Mucosa of gallbladder (tissue), 1 donor: ENCODE results near the gene KCNAB1. TPM values are rescaled to one million over a fixed set of nuclear protein-coding genes. Genes with fewer than 3 reads are reported as not detected.

Experiments
- DNase-seq: peaks from one replicate; pipeline ENCODE4 v3.0.0-alpha.2; 2020; ENCODE audit warnings: low spot score
- total RNA-seq: library from RNA; stranded (reverse); gene quantifications from one replicate; pipeline ENCODE4 v1.2.1, GENCODE V29; 2021
- donor health status: DM: no; HTN: no; CAD: no.

Gene KCNAB1
- total RNA-seq, 1 donor from 2014 or later: 1.6 TPM

DNA sequence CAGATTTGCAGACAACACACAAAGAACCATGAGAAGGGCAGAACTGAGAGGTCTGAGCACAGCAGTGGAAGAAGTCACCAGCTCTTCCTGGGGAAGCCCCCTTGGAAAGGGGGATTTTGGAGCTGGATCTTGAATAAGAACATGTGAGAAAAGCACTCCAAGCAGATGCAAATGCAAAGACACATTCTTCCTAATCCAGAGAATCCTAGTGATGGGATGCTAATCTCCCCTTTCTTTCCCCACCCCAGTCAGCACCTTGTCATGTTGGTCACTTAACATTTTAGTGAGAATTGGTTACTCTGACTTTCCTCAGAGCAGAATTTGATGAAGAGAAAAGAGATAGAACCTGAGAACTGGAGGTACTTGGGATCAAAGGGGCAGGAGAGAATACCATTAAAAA is 286.0 kb downstream of the KCNAB1 start:
- DNase-seq: no peak

DNA sequence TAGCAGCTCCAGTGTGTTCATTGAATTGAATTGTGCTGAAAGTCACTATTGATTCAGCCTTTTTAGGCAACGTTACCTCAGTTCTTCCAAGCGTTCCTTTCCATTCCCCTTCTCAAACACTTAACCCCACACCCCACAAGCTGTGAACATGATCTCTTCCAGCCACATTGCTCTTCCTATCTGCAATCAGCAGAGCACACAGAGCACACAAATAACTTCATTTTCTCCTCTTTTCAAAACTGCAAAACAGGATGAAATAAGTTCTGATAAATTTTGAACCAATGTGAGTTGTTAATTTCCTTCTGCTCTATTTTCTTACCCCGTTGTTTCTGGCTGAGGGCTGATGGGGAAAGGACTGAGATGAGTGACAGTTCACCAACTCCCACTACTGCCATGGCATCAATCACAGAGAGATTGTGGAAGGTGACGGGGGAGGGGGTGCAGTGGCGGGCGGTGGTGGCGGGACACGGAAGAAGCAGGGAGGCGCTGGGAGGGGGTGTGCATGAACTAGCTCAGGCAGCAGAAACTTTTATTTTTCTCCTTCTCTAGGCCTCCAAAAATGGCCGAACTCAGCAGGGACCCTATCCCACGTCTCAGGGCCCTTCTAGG is 287.3 kb downstream of the KCNAB1 start:
- DNase-seq: no peak

DNA sequence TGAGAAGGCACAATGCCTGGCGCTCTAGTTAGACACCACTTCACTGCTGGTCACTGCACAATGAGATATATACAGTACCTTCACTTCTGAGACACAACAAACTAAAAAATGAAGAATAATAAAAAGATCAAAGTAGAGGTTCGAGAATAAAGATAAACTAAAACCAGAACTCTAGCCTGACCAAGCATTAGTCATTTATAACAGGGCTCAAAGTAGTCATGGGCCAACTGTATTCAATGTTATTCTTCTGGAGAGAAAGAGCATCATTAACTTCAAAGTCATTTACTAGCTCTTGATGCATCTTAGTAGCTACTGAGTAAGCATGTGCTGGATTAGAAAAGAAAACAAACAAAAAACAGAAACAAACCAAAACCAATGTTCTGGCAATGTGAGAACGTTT is 289.3 kb downstream of the KCNAB1 start:
- no peak for DNase-seq

DNA sequence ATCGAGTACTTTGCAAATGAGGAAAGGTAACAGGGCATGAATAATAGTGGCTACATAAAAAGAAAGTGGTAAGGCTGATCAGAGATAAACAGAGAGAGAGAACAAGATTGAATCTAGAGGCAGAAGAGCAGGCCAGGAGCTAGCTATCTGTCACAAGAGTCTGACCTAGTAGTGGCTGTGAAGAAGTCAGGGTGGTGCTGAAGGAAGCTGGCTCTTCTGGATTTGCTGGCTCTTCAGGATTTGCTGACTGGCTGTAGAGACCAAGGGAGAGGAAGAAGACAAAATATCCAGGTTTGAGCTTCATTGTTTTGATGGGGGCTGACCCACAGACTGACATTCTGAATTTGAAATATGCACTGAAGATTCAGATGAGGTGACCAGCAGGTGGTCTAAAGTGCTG is 292.2 kb downstream of the KCNAB1 start:
- no peak for DNase-seq

DNA sequence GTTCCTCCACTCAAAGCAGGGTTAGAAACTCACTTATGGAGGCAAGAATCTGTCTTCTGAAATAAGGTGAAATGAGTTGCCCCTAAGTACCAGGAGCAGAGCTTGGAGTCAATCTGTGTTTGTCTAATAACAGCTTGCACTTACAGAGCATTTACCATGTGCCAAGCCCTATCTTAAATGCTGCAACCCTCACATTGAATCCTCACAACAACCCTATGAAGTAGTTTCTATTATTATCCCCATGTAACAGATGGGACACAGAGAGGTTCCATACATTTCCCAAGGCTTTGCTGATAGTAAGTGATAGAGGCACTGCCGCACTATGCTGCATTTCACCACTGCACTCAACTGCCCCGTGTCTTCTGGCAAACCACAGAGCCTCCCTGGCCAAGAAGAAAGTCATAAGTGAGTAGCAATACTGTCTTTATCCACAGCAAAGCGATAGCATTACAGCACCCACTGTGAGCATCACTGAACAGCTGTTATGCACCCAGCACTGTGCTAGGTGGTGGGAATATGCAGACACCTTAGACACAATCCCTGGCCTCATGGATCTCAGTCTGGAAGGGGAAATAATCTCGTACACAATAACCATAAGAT is 293.0 kb downstream of the KCNAB1 start:
- DNase-seq: no peak

DNA sequence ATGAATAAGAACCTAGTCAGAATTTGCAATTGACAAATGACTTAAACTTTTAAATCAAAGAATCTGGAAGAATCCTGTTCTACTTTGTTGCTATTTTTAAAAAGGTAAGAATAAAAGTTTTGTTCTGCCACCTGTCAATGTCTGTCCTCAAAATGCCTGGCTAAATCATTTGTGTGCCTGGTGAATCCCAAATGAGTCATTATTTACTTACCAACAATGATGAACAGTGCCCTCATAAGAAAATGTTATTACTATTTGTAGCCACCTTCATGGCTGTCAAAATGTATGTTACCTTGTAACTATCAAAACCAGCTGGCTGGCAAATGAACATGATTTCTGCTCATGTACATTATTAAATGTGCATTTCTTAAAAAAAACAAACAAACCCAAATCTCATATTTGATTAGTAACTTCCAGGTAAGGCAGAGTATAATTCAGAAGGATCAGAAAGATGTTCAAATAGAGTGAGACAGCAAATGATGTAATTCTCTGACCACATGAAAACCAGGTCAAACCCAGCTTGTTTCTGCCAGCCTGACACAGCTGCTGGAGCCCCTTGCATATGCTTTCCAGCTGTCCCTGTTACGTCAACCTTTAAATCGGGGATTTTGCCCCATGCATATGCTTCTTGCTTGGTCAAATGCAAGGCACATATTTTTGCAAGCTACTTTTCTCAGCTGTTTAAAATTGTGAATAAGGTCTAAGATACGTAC is 296.6 kb downstream of the KCNAB1 start:
- DNase-seq: no peak

DNA sequence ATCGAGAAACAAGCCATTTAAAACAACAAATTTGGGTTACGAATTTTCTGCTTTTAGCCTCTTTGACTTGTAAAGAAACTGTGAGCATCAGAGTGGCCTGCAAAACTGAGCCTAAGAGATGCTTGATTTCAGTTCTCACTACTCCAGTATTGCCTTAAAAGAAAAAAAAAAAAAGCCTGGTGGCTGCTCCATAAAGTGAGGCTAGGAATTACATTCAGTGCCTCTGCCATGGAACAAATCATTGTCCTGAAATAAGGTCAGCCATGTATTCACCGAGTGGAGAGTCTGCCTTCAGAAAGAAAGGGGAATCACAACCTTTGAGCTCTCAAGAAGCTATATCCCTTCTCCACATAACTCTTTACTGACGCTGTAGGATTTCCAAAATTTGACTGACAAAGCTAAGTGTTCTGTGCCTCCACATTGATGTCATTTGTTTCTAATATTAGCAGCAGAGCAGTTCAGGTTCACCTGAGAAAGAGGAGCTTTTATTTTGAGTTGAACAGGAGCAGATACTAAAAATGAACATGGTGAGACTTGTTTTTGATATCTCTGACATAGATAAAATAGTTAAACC is 297.3 kb downstream of the KCNAB1 start:
- DNase-seq: no peak

DNA sequence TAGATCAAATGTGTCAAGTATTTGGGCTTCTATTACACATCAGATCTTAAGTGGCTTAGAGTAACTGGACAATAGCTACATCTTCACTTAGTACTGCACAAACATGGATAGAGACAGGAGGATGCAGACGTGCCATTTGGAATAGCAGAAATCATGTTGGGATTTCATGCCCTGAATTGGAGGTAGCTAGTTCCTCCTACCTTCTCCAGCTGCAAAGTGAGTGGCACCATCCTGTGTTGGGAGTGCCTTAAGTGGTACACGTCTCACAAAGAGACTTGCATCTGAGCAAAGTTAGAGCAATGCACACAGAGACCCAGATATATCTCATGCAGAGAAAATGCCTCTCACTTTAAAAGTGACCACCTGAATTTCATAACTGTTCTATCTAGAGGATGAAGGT is 298.1 kb downstream of the KCNAB1 start:
- DNase-seq: no peak

DNA sequence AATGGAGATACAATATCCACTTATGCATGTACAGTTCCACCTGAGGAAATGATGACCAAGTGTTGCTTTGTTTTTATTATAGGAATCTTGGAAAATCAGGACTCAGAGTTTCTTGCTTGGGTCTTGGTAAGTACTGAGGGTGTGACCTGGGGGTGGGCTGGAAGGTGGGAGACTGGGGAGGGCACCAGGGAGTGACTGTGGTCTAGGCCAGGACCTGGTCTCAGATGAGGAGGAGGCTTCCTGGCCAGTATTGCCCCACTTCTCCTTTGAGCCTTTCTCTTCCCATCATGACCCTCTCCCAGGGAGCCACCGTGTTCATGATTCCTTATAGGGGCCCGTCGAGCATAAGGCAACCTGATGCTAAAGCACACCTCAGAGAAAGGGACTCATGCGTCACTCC is 301.2 kb downstream of the KCNAB1 start:
- DNase-seq: no peak

DNA sequence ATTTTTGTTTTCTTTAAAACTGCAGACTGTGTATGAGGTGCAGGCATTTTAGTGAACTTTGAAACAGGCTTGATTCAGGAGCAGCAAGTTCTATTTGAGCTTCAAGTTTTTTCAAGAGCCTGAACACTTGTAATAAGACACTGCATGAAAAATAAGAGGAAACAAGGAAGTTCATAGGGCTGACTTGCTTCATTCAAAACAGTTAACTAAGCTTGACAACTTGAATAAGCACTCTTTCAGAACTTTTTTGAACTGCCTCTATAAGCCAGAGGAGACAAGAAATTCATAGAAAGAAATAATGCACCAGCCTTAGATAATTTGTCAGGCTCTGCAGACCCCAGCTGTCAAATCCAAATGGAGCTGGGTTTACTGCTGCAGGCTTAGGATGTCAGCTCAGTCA is 304.4 kb downstream of the KCNAB1 start:
- DNase-seq: no peak

DNA sequence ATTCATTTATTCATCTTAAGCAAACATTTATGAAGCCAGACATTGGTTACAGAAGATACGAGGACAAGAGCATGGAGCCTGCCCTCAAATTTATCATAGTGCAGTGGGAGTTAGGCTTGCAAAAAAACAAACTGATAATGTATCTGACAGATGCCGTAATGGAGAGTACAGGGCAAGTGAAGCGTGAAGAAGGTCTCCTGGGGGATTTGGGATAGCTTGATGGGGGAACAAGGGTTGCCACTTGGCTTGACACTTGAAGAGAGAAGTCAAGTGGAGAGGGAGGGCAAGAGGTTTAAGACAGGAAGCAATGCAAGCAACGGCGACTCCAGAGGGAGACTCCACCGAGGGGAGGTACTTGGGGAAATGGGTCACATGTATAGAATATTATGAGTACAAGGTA is 305.3 kb downstream of the KCNAB1 start:
- no peak for DNase-seq

DNA sequence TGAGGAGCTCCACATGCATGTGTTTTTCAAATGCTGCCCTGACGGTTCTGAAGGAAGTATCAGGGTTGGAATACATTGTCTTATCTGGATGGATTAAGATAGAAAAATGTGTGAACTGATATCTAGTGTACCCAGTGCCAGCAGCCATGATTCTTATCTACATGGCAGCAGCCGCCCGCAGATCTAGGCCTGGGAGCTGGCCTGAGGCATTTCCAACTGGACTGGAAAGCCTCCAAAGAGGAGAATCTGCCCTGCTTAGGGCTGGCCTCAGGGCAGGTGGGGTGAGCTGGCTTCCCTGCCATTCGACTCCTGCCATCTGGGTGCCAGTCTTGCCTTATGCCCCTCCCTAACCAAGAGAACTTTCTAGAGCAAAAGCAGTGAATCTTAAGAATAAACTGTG is 308.7 kb downstream of the KCNAB1 start:
- DNase-seq: no peak

DNA sequence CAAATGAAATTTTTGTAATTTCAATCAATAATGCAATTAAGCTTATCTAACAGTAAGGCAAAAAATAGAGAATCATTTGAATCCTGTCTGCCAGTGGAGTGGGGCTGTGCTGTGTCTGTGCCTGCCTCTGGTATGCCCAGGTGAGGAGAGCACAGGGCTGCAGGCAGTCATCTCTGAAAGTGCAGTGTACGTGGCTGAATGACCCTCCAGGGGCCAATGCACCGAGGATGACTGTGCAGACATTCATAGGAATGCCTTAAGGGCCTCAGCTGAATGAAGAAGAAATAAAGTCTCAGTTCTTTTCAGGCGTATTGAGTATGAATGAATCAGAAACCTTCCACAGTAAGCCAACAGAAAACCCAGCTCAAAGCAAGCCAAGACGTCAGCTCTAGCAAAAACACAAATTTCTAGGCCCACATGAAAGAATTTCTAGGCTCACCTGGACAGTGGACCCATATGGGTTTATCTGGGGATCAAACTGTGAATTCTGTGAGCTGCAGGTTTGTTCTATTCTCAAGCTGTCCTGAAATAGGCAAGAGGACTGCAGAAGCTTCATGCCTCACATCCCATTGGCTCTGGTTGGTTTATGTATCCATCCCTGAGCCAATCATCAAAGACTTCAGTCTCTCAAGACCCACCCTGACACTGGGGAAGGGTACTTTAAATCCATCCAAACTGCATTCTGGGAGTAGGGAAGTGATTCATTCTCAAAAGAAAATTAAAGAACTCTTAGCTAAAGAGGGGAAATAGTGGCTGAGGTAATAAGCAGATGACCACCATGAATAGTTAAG is 311.2 kb downstream of the KCNAB1 start:
- no peak for DNase-seq

DNA sequence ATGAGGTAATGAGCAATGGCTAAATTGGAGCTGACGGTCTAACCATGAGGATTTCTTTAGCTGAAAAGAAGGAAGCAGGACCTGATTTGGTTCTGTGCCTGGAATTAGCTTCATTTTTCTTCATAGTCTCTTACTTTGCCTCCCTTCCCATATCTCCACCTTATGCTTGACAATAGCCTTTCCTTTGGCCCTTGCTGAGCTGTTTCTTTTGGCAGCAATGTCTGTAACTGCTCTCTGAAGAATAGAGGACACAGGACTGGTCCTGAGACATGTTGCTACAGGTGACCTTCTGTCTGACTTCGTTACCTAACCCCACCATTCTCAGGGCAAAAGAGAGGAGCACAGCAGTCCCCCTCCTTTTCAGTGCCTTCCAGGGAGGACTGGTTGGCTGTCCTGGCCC is 312.2 kb downstream of the KCNAB1 start:
- no peak for DNase-seq

DNA sequence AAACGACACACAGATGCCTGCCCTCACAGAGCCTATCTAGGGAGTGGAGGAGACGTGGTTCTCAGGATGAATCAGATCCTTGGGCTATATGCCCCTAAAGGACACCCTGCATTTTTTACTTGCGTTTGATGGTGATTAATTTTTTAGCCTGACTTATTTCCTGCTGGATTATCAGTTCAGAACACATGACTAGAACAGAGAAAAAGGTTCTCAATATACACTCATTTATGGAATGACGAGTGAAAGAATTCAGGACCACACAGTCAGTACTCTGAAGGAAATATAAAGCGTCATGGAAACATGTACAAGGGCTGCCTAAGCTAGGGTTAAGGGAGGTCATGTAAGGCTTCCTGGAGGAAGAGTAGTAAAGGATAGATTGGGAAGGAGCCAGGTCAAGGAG is 312.8 kb downstream of the KCNAB1 start:
- no peak for DNase-seq

DNA sequence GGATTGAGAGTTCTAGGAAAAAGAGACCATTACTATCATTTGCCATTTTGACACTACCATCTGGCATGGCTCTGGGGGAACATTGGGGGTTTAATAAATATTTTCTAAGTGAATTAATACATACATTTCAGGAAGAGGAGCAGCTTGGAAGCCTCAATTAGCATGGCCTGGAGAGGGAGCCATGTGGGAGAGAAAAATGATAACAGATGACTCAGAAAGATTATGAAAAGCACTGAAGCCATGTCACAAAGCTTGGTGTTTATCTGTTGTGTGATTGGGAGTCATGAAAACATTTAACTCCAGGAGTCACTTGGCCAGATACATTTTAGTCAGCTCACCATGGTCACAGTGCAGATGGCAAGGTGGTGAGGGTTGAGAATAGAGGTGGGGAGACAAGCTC is 313.5 kb downstream of the KCNAB1 start:
- no peak for DNase-seq

DNA sequence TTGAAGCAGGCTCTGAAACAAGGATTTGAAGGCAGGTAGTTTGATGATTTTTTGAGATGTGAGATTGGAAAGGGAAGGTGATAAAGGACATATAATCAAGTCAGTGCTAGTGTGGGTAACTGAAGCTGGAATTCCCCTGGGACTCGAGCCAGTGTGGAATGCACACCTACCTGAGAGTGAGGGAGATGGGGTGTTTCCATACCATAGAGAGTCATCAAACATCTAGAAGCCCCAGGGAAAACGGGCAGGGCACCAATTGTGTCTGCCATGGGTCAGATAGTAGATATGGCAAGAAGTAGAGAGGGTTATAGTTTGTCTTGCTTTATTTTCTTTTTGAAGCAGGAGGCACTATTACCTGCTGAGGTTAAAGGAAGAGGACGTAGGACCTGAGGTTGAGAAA is 314.5 kb downstream of the KCNAB1 start:
- DNase-seq: no peak

DNA sequence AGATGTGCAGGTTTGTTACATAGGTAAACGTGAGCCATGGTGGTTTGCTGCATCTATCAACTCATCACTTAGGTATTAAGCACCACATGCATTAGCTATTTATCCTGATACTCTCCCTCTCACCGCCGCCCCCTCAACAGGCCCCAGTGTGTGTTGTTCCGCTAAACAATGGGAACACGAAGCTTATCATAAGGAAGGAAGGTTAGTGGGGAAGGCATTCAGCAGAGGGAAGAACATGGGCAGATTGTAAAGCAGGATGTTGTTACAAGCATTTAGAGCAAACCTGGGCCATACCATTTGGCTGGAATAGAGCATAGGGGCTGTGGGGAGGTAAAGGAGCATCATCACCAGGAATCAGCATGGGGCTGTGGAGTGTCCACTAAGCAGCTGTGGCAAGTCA is 322.7 kb downstream of the KCNAB1 start:
- no peak for DNase-seq

DNA sequence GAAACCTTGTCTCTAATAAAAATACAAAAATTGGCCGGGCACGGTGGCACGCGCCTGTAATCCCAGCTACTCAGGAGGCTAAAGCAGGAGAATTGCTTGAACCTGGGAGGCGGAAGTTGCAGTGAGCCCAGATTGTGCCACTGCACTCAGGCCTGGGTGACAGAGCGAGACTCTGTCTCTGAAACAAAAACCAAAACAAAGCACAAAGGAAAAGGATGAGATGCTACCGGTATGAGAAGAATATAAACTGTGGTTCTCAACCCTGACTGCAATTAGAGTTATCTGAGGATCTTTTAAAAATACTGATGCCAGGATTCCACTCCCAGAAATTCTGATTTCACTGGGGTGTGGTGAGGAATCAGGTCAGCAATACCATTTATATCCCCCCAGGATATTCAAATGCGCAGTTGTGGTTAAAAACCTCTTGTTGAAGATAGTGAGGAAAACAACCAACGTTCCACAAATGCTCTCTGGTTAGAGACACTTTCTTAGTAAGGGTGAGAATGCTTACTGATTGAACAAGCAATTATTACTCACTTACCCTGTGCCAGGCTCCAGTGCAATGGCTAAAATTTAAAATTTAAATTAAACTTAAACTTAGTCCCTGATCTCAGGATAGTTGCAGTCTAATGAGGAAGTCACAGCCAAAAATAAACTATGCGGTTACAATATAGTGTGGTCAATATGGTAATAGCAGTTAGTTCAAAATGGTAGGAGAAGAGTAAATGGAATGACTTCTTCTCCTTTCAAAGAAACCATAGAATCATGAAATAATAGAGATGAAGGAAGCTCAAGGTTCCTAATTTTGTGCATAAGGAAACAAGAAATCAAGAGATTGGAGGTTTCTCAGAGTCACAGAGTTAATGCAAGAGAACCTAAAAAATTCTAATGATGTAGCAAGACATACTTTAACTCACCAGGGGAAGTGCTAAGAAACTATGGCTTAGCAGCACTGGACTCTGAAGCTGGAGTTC is 325.0 kb downstream of the KCNAB1 start:
- no peak for DNase-seq

DNA sequence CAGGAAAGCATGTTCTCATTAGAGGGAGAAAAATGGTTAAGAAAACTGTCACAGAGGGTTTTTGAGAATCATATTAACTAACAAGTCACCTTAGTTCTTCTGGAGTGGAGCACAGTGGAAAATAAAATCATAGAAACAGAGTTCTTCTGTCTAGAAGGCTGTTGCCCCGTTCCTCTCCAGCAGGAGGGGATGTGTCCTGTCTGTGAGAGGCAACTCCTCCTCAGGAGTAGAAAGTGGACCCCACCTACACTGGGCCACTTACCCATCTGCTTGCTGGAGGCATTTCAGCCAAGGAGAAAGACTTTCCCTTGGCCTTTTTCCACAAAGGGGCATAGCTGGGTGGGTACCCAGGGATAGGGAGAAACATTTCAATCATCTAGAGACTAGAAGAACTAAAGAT is 327.9 kb downstream of the KCNAB1 start:
- no peak for DNase-seq
